NCI-H1436 treated with DMSO at 0.1 percent for 48 hours (cell line): ENCODE measurements around the gene MEFV.
"Not testable (repeated sequence)": the region's sequence is repeated elsewhere in the genome, so short reads cannot be mapped to it uniquely, and the experiment has no call there.

Experiments
- DNase-seq: peaks from one replicate; lab custom pipeline; 2025; lab: John Stamatoyannopoulos, UW

MEFV gene, protein sequence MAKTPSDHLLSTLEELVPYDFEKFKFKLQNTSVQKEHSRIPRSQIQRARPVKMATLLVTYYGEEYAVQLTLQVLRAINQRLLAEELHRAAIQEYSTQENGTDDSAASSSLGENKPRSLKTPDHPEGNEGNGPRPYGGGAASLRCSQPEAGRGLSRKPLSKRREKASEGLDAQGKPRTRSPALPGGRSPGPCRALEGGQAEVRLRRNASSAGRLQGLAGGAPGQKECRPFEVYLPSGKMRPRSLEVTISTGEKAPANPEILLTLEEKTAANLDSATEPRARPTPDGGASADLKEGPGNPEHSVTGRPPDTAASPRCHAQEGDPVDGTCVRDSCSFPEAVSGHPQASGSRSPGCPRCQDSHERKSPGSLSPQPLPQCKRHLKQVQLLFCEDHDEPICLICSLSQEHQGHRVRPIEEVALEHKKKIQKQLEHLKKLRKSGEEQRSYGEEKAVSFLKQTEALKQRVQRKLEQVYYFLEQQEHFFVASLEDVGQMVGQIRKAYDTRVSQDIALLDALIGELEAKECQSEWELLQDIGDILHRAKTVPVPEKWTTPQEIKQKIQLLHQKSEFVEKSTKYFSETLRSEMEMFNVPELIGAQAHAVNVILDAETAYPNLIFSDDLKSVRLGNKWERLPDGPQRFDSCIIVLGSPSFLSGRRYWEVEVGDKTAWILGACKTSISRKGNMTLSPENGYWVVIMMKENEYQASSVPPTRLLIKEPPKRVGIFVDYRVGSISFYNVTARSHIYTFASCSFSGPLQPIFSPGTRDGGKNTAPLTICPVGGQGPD

DNA sequence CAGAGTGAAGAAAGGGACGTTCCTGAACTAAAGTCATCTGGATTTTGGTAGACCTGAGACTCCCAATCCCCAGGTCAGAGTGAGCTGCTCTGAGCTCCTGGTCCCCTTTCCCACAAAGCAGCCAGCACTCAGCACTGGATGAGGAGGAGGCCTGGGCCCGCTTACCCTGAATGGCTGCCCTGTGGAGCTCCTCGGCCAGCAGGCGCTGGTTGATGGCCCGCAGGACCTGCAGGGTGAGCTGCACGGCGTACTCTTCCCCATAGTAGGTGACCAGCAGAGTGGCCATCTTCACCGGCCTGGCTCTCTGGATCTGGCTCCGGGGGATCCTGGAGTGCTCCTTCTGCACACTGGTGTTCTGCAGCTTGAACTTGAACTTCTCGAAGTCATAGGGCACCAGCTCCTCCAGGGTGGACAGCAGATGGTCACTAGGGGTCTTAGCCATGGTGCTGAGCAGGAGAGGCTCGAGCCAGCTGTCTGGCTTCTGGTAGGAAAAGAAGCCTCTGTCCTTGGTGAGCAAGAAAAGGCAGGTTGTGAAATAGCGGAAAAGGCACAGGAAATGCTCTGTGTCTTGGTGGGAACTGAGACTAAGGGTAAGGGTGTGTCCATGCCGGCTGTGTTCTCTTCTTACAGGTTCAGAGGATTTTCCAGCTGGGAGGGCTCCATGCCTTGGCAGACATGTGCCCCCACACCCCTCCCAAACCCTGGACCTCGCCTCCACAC, at the start of gene MEFV:
Gene MEFV, minus strand, starts transcription at position 488 of the 720 bp plus-strand sequence. Its CDS starts 46 bp downstream, at position 442.
- DNase-seq, result no peak

DNA sequence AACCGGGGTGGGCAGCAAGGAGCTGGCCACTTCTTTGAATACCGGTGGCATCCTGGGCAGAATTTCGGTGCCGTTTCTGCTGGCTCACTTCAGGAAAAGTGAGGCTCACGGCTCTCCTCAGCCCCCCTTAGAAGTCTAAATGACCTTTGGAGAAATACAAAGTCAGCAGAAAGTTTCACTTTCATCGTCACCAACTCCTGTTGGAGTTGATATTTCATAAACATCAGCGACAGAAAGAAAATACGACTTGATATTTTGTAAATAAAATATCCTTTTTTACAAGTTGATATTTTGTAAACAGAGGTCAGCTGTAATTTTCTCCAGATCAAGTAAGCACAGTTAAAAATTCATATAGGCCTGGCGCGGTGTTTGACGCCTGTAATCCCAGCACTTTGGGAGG, 49.6 kb upstream of the MEFV start:
- no peak for DNase-seq

DNA sequence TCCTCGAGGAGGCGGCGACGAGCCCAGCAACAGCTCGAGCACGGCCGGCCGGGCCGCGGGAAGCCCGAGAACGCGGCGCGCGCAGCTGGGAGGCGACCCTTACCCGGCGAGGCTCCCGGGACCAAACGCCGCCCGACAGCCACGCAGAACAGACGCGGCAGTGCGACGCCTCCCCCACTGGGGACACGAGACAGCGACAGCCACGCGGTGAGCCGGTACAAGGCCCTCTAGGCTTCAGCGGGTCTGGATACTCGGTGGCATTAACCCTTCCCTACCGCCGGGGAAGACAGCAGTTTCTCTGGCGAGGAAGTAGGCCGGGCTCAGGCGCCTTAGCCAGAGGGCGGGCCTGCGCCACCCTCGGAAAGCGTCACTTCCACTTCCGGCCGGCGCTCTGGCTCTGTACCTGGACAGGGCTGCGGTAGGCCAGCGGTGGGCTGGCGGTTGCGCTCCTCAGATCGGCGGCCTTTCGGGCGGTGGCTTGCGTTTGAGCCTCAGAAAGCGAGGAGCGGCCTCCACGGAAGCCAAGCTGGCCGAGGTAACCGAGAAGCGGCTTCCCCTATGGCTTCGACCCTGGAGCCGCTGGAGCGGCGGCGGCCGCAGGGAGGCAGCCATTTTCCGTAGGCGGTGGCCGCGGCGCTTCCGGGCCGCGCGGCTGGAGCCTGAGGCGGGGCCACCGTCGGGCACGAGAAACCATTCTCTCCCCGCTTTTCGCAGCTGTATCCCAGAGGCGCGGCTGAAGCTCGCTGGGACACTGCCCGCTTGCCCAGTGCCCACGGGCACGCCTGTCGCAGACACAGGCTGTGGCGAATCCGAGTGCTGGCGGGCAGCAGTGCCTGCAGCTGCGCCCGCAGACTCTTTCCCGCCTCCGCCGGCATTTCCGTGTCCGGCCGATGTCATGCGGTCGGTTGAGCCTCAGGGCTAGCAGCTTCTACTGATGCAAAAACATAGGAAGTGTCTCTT, 49.0 kb upstream of the MEFV start, which contains the start of the genes TIGD7 and ZNF75A:
Gene TIGD7, minus strand, starts transcription at position 322 of the 960 bp plus-strand sequence. CDS start 4,816 bp downstream, outside the sequence.
Gene ZNF75A, plus strand, starts transcription at position 389 of the 960 bp plus-strand sequence. CDS start 2,932 bp downstream, outside the sequence.
- peak; percentile 14 for DNase-seq

DNA sequence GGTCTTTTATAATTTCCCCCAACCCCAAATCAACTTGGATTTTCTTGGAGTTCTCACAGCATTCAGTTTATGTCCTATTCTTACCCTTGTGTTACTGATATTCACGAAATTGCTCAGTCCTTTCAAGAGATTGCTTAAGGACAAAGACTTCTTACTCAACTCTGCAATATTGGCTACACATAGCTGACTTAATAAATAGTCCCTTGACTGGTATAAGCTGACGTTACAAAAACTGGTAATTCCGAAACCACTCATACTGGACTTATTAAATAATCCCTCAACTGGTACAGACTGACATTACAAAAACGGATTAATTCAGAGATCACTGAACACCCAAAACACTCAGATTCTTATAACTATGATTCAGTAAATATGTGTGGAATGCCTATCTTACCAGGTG, 47.9 kb upstream of the MEFV start:
- DNase-seq, result no peak

DNA sequence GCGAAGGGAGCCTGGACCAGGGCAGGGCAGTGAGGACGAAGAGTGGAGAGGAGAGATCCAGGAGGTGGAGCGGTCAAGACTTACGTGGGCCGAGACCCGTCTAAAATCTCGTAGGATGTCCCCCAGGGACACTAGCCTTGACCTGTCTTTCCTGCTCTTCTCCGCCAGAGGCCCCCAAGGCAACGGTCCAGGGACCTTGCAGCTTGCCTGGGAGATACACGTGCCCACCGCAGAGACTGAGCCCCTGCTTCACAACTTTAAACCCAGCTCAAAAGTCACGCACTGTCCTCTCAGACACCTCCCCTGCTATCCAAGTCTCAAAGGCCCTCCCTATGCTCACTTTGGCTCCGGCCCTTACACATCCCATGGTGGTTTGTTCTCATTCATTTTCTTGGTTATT, 39.4 kb upstream of the MEFV start:
- DNase-seq, result no peak

DNA sequence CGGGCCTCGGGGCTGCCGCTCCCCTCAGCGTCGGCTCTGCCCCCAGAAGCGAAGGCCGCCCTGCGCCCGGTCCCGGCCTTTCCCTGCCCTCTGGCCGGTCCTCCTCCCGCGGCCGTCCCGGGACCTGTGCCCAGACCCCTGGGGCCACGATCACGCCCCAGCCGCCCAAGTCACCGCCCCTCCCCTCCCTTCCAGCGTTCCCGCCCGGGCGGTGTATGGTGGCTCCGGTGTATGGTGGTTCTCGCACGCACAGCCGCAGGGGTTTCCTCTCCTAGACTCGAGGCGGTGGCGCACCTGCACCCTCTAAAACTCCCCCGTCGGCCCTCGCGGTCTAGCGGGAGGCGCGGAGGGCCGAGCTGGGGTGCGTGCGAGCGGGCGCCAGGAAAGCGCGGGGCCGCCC, 38.8 kb upstream of the MEFV start:
- DNase-seq, result no peak

DNA sequence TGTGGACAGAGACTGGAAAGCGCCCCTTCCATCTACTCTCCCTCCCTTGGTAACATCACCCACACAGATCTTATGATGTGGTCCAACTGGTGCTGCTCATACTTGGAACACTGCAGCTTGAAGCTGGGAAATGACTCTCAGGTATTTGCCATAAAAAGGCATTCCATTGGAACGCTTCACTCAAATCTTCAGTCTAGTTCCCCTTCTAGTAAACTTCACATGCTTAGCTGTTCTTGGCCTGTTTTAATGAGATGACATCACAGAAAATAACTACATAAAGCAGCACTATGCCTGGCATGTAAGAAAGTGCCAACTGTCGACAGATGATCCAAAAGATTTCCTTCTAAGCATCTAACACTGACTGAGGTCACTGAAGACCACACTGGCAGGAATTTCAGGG, 36.2 kb upstream of the MEFV start:
- no peak for DNase-seq

DNA sequence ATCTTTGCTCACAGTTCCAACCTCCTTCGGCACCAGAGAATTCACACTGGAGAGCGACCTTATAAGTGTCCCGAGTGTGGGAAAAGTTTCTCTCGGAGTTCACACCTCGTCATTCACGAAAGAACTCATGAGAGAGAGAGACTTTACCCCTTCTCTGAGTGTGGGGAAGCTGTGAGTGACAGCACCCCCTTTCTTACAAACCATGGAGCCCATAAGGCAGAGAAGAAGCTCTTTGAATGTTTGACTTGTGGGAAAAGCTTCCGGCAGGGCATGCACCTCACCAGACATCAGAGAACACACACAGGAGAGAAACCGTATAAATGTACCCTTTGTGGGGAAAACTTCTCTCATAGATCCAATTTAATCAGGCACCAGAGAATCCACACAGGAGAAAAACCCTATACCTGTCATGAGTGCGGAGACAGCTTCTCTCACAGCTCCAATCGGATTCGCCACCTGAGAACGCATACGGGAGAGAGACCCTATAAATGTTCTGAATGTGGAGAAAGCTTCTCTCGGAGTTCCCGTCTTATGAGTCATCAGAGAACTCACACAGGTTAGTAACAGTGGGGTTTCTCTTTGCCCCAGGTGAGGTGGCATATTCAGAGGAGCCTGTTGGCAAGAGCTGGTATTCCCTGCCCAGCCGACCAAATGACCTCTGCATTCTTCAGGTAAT, 33.7 kb upstream of the MEFV start:
- no peak for DNase-seq

DNA sequence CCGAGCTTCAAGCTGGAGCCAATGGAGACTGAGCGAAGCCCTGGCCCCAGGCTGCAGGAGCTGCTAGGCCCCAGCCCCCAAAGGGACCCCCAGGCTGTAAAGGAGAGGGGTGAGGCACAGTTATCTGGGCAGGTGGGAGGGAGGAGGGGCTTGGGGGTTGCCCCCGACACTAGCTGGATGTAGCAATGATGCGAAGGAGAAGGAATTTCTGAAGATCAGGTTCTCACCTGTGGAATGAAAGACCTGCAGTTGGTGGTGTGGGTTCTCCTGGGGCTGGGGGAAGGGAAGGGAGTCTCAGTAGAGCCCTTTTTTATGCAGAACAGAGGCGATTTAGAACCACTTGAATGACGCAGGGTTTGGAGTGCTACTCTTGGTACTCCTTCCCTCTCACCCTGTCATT, 28.7 kb upstream of the MEFV start:
- no peak for DNase-seq

DNA sequence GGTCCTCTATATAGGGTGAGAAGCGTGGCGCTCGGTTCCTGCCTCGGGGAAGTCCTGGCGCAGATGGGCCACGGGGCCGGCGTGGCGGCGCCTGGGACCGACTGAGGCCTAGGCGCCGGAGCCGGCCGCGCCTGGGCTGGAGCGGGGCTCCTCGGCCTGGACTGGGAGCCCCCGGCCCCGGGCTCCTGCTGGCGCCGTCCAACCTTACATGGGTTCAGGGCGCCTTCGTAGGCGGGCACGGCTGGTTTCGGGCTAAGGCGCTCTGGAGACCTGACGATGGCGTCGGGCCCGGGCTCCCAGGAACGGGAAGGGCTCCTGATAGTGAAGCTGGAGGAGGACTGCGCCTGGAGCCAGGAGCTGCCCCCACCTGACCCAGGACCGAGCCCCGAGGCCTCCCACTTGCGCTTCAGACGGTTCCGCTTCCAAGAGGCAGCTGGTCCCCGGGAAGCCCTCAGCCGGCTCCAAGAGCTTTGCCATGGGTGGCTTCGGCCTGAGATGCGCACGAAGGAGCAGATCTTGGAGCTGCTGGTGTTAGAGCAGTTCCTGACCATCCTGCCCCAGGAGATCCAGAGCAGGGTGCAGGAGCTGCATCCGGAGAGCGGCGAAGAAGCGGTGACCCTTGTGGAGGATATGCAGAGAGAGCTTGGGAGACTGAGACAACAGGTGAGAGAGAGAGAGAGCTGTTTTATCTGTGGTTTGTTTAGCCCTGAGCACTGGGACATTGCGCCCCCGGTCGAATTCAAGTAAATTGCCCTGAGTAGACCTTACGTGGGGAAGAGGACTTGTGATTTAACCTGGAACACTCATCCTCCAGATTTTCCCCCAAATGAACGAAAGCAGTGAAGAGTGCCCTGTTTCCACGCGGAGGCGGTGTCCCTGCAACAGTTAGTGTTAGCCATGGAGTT, 27.4 kb upstream of the MEFV start:
- DNase-seq, result no peak

DNA sequence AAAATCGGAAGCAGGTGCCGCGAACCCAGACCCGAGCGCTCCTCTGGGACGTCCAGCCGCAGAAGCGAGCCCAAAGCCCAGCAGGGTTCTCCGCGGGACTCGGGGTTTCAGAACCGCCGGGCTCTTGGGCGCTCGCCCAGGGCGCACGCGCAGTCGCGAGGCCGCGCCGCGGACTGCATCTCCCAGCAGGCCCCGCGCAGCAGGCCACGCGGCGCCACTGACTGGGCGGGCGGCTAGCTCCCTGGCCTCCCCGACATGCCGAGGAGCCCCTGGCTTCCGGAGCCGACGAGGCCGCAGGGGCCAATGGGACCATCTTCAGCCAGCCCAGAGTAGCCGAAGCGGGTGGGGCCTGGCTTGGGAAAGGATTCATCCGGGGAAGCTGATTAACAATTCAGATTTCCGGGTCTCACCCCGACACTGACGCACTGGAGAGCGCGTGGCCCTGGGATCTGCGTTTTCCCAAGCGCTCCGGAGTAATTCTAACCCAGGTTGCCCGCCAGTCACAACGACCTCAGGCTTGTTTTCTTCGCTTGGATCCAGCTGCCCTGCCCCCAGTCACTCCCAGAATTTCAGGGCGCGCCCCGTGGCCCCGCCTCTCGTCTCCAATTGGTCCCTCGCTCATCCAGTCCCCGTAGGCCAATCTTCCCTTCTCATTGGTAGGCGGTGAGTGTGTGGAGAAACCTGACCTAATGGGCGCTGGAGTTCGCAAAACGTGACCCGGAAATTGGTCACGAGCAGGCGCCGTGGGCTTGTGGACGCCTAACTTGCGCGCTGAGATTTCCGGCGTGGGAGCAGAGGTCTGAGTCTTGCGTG, 26.5 kb upstream of the MEFV start, which contains the start of gene ZNF263:
Gene ZNF263, plus strand, starts transcription at position 762 of the 813 bp plus-strand sequence. CDS start 328 bp downstream, outside the sequence.
- peak; percentile 91 for DNase-seq

DNA sequence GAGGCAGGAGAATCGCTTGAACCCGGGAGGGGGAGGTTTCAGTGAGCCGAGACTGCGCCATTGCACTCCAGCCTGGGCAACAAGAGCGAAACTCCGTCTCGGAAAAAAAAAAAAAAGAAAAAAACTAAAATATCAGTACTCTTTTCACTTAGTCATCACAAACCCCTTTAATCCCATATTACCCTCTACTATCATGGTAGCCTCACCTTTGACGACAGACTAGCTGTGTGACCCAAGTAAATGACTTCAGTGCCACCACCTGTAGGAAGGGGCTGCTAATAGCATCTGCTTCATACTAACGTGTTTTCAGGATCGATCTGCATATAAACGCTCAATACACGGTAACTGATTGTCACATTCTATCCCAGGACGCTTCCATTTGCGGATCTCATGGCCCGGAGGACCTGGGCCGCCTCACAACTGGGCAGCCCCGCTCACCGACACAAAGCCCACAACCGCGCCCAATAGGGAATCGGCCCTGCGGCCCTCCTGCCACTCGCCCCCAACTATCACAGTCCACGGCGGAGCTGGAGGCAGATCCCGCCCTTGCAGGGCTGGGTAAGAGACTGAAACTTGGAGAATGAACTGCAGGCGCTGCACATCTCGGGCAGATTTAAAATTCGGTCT, 25.8 kb upstream of the MEFV start:
- peak; percentile 36 for DNase-seq

DNA sequence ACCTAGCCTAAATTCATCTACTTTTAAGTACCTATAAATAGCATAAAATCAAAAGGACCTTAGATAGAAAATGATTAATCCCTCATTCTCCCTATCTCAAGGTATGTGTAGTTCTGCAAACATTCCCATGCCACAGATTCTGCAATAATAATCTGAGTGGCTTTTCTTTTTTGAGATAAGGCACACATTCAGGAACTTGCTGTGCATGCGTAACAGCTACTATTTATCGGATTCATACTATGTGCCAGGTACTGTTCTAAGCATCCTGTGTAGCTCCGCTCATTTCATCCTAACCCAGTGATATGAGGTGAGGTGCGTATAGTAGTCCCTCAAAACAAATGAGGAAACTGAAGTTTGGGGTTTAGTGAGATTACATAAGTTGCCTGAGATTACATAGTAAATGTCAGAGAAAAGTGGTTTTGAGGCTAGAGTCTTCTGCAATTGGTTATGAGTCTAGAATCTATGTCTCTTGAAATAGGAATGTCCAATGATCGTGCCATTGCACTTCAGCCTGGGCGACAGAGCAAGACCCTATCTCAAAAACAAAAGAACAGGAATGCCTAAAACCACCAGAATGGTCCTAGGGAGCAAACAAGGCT, 24.9 kb upstream of the MEFV start:
- DNase-seq, result no peak

DNA sequence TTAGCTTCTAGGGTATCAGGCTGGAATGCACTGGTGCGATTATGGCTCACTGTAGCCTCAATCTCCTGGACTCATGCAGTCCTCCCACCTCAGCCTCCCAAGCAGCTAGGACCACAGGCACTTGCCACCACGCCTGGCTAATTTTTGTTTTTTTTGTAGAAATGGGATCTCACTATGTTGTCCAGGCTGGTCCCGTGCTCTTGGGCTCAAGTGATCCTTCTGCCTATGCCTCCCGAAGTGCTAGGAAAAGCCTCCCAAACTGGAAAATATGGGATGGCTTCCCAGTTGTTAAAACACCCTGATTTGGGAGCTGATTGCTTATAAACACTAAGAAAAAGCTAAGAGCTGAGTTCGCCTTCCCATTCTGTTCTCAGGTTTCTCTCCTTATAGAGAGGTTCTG, 20.2 kb upstream of the MEFV start:
- DNase-seq, result no peak

DNA sequence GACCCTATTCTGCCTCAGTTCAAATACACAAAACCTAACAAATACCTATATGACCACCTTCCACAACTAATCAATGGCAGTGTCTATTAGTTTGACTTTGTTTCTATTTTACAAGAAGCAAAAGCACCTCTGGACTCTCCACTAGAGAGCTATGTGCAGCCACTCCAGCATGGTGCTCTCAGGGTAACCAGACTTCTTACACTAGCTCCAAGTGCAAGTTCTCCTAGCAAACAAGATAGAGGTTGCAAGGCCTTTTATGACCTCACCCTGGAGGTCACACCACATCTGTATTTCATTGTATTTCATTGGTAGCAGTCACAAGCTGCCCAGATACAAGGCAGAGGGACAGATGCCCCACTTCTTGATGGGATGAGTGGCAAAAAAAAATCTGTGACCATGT, 18.5 kb upstream of the MEFV start:
- DNase-seq, result no peak

DNA sequence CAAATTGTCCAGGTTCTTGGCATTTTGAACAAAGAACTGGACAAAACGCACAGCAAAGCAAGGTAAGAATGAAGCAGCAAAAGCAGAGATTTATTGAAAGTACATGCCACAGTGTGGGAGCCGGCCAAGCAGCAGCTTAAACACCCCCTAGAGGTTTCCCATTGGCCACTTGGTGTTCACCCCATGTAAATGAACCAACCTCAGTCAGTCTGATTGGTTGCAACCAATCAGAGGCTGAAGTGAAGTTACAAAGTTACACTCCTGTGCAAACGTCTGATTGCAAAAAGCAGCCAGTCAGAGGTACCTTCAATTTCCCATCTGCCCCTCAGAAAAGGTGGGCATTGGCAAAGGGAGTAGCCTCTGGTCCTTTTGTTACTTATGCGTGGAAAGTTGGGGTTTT, 18.1 kb upstream of the MEFV start:
- DNase-seq, result peak; percentile 32

DNA sequence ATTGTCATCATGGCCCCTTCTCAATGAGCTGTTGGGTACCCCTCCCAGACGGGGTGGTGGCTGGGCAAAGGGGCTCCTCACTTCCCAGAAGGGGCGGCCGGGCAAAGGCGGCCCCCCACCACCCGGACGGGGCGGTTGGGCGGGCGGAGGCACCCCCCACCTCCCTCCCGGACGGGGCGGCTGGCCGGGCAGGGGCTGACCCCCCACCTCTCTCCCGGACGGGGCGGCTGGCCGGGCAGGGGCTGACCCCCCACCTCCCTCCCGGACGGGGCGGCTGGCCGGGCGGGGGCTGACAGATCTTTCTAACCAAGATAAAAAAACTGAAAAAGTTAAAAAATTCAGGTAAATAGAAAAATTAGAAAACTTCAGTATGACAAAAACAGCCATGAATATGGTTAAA, 14.8 kb upstream of the MEFV start:
- not testable (repeated sequence) for DNase-seq

DNA sequence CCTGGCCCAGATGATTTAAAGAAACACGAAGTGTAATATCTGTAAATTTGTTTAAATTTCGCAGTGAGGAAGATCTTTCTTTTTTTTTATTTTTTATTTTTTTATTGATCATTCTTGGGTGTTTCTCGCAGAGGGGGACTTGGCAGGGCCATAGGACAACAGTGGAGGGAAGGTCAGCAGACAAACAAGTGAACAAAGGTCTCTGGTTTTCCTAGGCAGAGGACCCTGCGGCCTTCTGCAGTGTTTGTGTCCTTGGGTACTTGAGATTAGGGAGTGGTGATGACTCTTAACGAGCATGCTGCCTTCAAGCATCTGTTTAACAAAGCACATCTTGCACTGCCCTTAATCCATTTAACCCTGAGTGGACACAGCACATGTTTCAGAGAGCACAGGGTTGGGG, 14.3 kb upstream of the MEFV start:
- not testable (repeated sequence) for DNase-seq
